CD4-positive, alpha-beta T cell (primary cell): Measurements from ENCODE around the gene LRG1. TPM values are rescaled to one million over a fixed set of nuclear protein-coding genes. Genes with fewer than 3 reads are reported as not detected.

Experiments
- ATAC-seq: fragments of 200-7000 bp; cut with Tn5 transposase; one replicate; pipeline ENCODE4 v1.10.0; 2022; ENCODE audit warnings: mild to moderate bottlenecking; ENCODE audit not compliant: poor library complexity
- CTCF ChIA-PET: fragments of 350-600 bp; sonication (Branson Sonifier 250); formaldehyde crosslinking; loops from one replicate; lab custom pipeline; 2021; ENCODE audit warnings: antibody characterized with exemption, inconsistent platforms; lab: Charles Lee
- POLR2A ChIA-PET: fragments of 350-600 bp; sonication (Branson Sonifier 250); formaldehyde crosslinking; loops from one replicate; lab custom pipeline; 2021; ENCODE audit warnings: antibody characterized with exemption, inconsistent platforms; lab: Charles Lee
- DNase-seq, 14 experiments: peaks; one replicate each; pipeline ENCODE4 v3.0.0-alpha.2; 2013 to 2020; ENCODE audit warnings: mixed read lengths in 2 of 14
- H3K27ac ChIP-seq, 2 donors: one replicate each; pipeline versions ENCODE4 v1.5.1 to v1.7.0; 2013; ENCODE audit warnings: low read length in 2 of 2, low read depth in 1 of 2, mild to moderate bottlenecking in 1 of 2
- H3K27me3 ChIP-seq, 2 experiments: 1 replicate in 1 of 2; 2 replicates in 1 of 2; pipeline versions ENCODE4 v1.6.1 to v1.7.0; 2013; ENCODE audit warnings: low read length in 2 of 2, control low read depth in 1 of 2, mild to moderate bottlenecking in 1 of 2, moderate library complexity in 1 of 2; ENCODE audit not compliant: insufficient read depth in 2 of 2, control insufficient read depth in 1 of 2
- H3K36me3 ChIP-seq: one replicate; pipeline ENCODE4 v1.6.1; 2013; ENCODE audit warnings: low read length, control low read depth; ENCODE audit not compliant: insufficient read depth
- H3K4me1 ChIP-seq: one replicate; pipeline ENCODE4 v1.6.1; 2013; ENCODE audit warnings: low read length, control low read depth; ENCODE audit not compliant: insufficient read depth
- H3K4me3 ChIP-seq: one replicate; pipeline ENCODE4 v1.5.1; 2013; ENCODE audit warnings: mild to moderate bottlenecking, low read length, moderate library complexity
- H3K9me3 ChIP-seq, 2 experiments: 1 replicate in 1 of 2; 2 replicates in 1 of 2; pipeline versions ENCODE4 v1.6.1 to v1.7.0; 2013; ENCODE audit warnings: low read length in 2 of 2, mild to moderate bottlenecking in 2 of 2, control low read depth in 1 of 2, moderate library complexity in 1 of 2; ENCODE audit not compliant: control insufficient read depth in 1 of 2, insufficient read depth in 1 of 2
- H3K27ac Mint-ChIP-seq: one replicate; pipeline ENCODE4 v1.8.0; 2020; ENCODE audit warnings: mixed read lengths
- H3K27me3 Mint-ChIP-seq: one replicate; pipeline ENCODE4 v1.8.0; 2021; ENCODE audit warnings: mixed read lengths
- H3K36me3 Mint-ChIP-seq: one replicate; pipeline ENCODE4 v1.8.0; 2021; ENCODE audit warnings: low read depth, mixed read lengths
- H3K4me1 Mint-ChIP-seq: one replicate; pipeline ENCODE4 v1.8.0; 2021; ENCODE audit warnings: low read depth, mixed read lengths
- H3K4me3 Mint-ChIP-seq: one replicate; pipeline ENCODE4 v1.8.0; 2020; ENCODE audit warnings: mild to moderate bottlenecking, mixed read lengths
- H3K9me3 Mint-ChIP-seq: one replicate; pipeline ENCODE4 v1.8.0; 2020; ENCODE audit warnings: mixed read lengths
- intact Hi-C, 2 experiments: fragments of 100-400 bp; cut with DNase I in 1 of 2; cut with micrococcal nuclease in 1 of 2; formaldehyde crosslinking; loops; one replicate each; pipeline versions ENCODE4 v1.15.1 to v1.9.0; 2023 to 2025; cut with DNase I, micrococcal nuclease
- total RNA-seq, 174 experiments: library from RNA in 2 of 174; stranded (reverse) in 2 of 174; gene quantifications; one replicate each; pipeline ENCODE4 v1.2.3 and lab custom pipeline; 2021 to 2026
- TF ChIP-seq, protein P1 (sequence below): fragments of 200-600 bp; IDR thresholded peaks from one replicate; pipeline ENCODE4 v1.8.0; 2022; ENCODE audit warnings: antibody characterized with exemption, mild to moderate bottlenecking

LRG1 gene
- total RNA-seq, 2 experiments from 2014 or later: not detected

DNA sequence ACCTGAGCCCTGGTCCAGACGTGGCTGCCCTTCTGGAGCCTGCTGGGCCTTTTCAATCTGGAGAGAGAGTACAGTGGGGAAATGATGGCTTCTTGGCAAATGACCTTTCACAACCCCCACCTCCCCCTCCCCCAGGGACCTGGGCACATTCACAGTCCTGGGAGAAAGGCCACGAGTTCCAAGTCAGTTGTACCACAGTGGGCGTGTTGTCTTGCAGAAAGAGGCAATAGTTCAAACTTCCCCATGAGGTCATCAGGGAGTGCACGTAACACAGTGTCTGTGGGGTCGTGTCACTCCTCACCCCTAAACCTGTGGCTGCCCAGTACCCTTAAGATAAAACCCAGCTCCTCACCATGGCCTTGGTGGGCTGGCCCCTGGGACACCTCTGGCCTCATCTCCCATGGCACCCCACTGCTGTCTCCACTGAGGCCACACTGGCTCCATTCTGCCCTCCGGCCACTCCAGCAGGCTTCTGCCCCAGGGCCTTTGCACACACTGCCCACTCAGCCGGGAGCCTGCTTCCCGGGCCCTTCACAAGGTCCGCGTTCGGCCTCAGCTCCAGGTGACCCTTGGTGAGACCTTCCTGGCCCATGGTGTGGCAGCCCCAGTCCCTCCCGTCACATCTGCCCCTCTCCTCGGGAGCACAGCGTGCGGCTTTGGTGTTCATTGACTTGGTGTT lies 34.8 kb downstream of the LRG1 start:
- no peaks in the 10 kb centered on the region for H3K27me3 ChIP-seq
- H3K4me3 ChIP-seq: no peak overlapping the region
- H3K4me3 Mint-ChIP-seq: no peak overlapping the region
- intact Hi-C loops: no loop called here
- H3K4me1 ChIP-seq: no peaks in the 10 kb centered on the region
- no peak overlapping the region for H3K27ac Mint-ChIP-seq
- H3K9me3 Mint-ChIP-seq: no peaks in the 10 kb centered on the region
- no peak for DNase-seq
- H3K36me3 Mint-ChIP-seq: peaks cover 21% of the 10 kb centered on the region
- H3K27ac ChIP-seq: no peak overlapping the region
- peaks cover 0 to 8% of the 10 kb centered on the region in 2 experiments for H3K9me3 ChIP-seq
- H3K4me1 Mint-ChIP-seq: no peaks in the 10 kb centered on the region
- no peaks in the 10 kb centered on the region for H3K27me3 Mint-ChIP-seq
- H3K36me3 ChIP-seq: peaks cover 15% of the 10 kb centered on the region
- POLR2A ChIA-PET: no interaction called here
- TF ChIP-seq, protein P1, sequence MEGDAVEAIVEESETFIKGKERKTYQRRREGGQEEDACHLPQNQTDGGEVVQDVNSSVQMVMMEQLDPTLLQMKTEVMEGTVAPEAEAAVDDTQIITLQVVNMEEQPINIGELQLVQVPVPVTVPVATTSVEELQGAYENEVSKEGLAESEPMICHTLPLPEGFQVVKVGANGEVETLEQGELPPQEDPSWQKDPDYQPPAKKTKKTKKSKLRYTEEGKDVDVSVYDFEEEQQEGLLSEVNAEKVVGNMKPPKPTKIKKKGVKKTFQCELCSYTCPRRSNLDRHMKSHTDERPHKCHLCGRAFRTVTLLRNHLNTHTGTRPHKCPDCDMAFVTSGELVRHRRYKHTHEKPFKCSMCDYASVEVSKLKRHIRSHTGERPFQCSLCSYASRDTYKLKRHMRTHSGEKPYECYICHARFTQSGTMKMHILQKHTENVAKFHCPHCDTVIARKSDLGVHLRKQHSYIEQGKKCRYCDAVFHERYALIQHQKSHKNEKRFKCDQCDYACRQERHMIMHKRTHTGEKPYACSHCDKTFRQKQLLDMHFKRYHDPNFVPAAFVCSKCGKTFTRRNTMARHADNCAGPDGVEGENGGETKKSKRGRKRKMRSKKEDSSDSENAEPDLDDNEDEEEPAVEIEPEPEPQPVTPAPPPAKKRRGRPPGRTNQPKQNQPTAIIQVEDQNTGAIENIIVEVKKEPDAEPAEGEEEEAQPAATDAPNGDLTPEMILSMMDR: no peak
- CTCF ChIA-PET: no interaction called here
- no peak for ATAC-seq

DNA sequence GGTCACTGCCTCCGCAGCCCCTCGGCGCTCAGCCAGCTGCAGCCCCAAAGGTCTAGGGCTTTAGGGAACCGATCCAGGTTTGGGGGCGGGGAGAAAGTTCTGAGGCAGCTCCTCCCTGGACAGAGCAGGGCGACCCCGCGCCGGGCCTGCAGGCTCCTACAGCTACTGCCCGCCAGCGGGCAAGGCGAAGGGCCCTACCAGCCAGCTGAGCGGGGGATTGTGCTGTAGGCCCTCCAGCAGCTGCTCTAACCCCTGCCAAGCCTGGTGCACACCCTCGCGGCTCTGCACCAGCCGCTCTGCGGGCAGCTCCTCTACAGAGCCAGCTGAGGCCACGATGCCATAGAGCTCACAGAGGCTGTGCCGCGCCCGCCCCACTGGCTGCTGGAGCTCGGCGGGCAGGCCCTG lies 35.5 kb downstream of the LRG1 start:
- DNase-seq (no peak), ATAC-seq (no peak)
- Mint-ChIP-seq H3K27me3 (no peaks in the 10 kb centered on the region), H3K9me3 (no peaks in the 10 kb centered on the region), H3K36me3 (peaks cover 28% of the 10 kb centered on the region), H3K4me3 (no peak overlapping the region), H3K4me1 (no peaks in the 10 kb centered on the region), H3K27ac (no peak overlapping the region)
- ChIA-PET POLR2A (no interaction called here), CTCF (no interaction called here)
- no peak overlapping the region for H3K27ac ChIP-seq
- intact Hi-C loops: no loop called here
- TF ChIP-seq, protein P1: no peak
- peaks cover 0 to 5% of the 10 kb centered on the region in 2 experiments for H3K9me3 ChIP-seq
- no peak overlapping the region for H3K4me3 ChIP-seq
- no peaks in the 10 kb centered on the region for H3K27me3 ChIP-seq
- no peaks in the 10 kb centered on the region for H3K4me1 ChIP-seq
- peaks cover 16% of the 10 kb centered on the region for H3K36me3 ChIP-seq

DNA sequence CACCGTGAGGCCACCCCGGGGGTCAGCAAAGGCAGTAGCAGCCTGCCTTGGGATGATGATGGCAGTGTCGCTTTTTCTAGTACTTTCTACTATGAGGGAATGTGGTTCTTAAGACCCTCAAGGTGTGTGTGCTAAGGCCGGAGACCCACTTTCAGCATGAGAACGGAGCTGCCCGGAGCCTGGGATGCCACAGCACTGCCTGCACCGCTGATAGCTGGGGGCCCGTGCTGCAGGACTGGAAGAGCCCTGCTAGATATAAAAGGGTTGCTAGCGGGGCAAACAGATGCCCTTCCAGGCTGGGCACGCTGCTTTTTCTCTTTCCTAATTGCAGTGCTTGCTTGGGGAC lies 36.0 kb downstream of the LRG1 start:
- TF ChIP-seq, protein P1: no peak
- Histone ChIP-seq H3K36me3 (peaks cover 16% of the 10 kb centered on the region), H3K27me3 (no peaks in the 10 kb centered on the region), H3K9me3 (peaks cover 0 to 5% of the 10 kb centered on the region in 2 experiments), H3K4me3 (no peak overlapping the region), H3K4me1 (no peaks in the 10 kb centered on the region), H3K27ac (no peak overlapping the region)
- Mint-ChIP-seq H3K36me3 (peaks cover 32% of the 10 kb centered on the region), H3K27ac (no peak overlapping the region), H3K27me3 (no peaks in the 10 kb centered on the region), H3K4me3 (no peak overlapping the region), H3K4me1 (no peaks in the 10 kb centered on the region), H3K9me3 (no peaks in the 10 kb centered on the region)
- no peak for DNase-seq
- ChIA-PET CTCF (no interaction called here), POLR2A (no interaction called here)
- intact Hi-C loops: no loop called here
- no peak for ATAC-seq
